ENCODE results near the gene MTCL1. TPM values are rescaled to one million over a fixed set of nuclear protein-coding genes. Genes with fewer than 3 reads are reported as not detected.

The MTCL1 gene
- total and polyA plus RNA-seq, 3 experiments from 2014 or later: 1.0 to 1.1 TPM; not detected in 1

DNA sequence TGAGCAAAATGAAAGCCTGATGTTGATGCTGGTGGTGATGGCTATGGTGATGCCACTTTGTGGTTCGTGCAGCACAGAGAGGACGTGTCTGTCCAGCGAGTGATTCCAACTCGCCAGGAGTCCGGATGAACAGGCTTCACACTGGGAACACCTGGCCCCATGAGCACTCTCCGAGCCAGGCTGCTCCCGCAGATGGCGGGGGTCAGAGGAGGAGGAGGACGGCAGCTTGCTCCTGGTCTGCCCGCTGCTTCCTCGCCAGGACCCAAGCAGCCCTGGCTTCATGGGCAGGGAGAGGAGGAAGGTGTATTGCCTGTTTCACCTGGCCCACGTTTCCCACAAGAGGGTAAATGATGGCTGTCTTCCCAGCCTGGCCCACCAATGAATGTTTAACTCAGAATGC, 121.6 kb downstream of the MTCL1 start:
- H3K4me1 Mint-ChIP-seq: no peaks in the 10 kb centered on the region

DNA sequence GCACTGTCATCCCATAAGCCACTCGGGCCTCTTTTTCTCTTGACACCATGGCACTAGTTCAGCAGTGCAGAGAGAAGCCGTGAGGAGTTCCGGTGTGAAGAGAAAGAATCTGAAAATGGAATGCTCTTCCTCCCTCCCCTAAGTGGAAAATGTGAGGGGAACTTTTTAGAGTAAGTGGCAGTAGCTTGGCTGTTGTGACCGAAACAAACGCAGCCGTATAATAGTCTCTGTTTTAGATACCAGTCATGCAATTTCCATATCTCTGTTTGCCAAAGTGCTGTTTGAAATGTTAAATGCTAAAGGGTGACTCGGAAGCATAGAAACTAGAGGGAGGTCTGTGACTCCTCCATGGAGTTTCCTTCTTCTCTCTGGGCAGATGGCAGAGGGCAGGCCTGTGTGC, 122.9 kb downstream of the MTCL1 start:
- Mint-ChIP-seq H3K4me3 (no peak overlapping the region), H3K27me3 (peaks cover 8 to 15% of the 10 kb centered on the region in 2 donors)

More for the DNA sequence above, 121.6 kb downstream of the MTCL1 start:
- Histone ChIP-seq H3K4me1 (ENCODE audit: insufficient read depth, low read length) (no peaks in the 10 kb centered on the region), H3K36me3 (ENCODE audit: insufficient read depth, low read length) (no peaks in the 10 kb centered on the region), H3K27me3 (ENCODE audit: insufficient read depth, low read length, poor library complexity, severe bottlenecking) (no peaks in the 10 kb centered on the region), H3K4me3 (ENCODE audit: low read length) (no peak overlapping the region), H3K27ac (ENCODE audit: low read depth, low read length) (no peak overlapping the region), H3K9me3 (ENCODE audit: low read length) (no peaks in the 10 kb centered on the region)
- POLR2A ChIA-PET: no interaction called here
- Mint-ChIP-seq H3K27ac (no peak overlapping the region), H3K27me3 (peaks cover 7 to 16% of the 10 kb centered on the region in 2 donors), H3K36me3 (no peaks in the 10 kb centered on the region), H3K9me3 (no peaks in the 10 kb centered on the region), H3K4me3 (no peak overlapping the region)
- CTCF ChIA-PET: no interaction called here
- no peak for DNase-seq

DNA sequence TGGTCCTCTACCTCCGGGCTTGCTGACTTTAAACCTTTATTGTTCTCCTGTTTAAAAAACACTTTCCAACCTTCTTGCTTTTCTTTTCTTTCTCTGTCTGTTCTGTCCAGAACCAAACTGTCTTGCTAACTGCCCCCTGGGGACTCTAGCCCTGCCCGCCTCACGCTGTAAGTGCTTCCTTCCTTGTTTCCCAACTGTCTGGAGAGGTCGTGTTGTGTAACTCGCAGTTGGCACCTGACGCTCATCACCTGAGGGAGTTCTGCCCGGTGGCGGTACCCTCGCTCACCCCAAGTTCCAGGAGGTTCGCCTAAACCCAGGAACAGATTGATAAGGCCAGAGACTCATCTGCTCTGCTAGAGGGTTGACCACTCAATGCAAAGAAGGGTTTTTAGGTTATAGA, 123.4 kb downstream of the MTCL1 start:
- no peak overlapping the region for H3K4me3 Mint-ChIP-seq

More for the DNA sequence above, 122.9 kb downstream of the MTCL1 start:
- Histone ChIP-seq H3K4me3 (ENCODE audit: low read length) (no peak overlapping the region), H3K27me3 (ENCODE audit: insufficient read depth, low read length, poor library complexity, severe bottlenecking) (no peaks in the 10 kb centered on the region), H3K36me3 (ENCODE audit: insufficient read depth, low read length) (no peaks in the 10 kb centered on the region), H3K27ac (ENCODE audit: low read depth, low read length) (no peak overlapping the region), H3K9me3 (ENCODE audit: low read length) (no peaks in the 10 kb centered on the region), H3K4me1 (ENCODE audit: insufficient read depth, low read length) (no peaks in the 10 kb centered on the region)
- POLR2A ChIA-PET: no interaction called here
- no peaks in the 10 kb centered on the region for H3K9me3 Mint-ChIP-seq
- DNase-seq: no peak
- CTCF ChIA-PET: no interaction called here
- H3K4me1 Mint-ChIP-seq: no peaks in the 10 kb centered on the region
- H3K36me3 Mint-ChIP-seq: peaks cover 0 to under 1% (median 0%) of the 10 kb centered on the region in 3 donors
- H3K27ac Mint-ChIP-seq: no peak overlapping the region

DNA sequence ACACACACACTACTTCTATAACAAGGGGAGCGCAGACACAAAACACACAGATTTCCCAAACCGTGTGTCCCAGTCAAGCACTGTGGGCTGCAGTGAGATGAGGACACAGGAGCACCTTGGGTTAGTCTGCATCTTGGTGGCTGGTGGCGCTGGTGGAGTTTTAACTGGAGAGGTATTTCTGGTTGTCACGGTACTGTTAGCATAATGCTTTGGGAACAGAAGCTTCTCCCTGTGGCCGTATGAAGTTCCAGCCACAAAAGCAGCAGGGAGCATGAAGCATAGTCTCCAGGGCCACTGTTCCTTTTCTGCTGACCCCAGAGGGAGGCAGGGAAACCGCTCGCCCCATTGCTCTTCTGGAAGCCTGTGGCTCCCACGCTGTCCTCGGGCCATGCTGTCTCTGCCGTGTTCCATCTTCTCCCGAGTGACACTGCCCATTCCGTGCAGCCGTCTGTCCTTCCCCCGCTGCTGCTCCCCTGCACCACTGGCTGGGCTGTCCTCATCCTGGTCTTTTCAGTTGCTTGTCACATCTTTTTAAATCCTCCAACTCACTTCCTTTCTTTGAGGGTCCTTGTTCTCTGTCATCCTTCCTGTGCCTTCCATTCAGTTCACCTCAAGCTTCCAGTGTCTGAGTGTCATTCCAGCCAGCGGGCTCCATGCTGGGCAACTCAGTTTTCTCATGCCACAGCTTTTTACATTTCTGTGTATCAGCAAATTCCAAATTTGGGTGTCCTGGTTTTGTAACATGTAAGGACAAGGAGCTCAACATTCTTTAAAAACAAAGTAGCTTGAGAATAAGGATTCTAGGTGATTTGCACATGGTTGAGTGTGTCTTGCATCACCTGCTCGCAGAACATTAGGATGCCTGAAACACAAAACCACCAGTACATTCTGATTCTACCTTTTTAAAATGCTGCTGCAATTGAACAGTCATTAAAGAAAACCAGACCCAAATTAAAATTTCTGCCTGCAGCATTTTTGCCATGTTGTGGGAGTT, 125.0 kb downstream of the MTCL1 start:
- H3K27ac ChIP-seq (ENCODE audit: low read depth, low read length): no peak overlapping the region
- no peaks in the 10 kb centered on the region for H3K36me3 ChIP-seq (ENCODE audit: insufficient read depth, low read length)
- POLR2A ChIA-PET: no interaction called here
- DNase-seq: no peak
- no peaks in the 10 kb centered on the region for H3K9me3 Mint-ChIP-seq
- H3K9me3 ChIP-seq (ENCODE audit: low read length): no peaks in the 10 kb centered on the region
- H3K27ac Mint-ChIP-seq: peak overlapping the region in 1 of 8 donors; percentile 0
- CTCF ChIA-PET: no interaction called here
- H3K4me1 Mint-ChIP-seq: no peaks in the 10 kb centered on the region
- peaks cover 14 to 20% of the 10 kb centered on the region in 2 donors for H3K27me3 Mint-ChIP-seq
- H3K4me3 ChIP-seq (ENCODE audit: low read length): no peak overlapping the region
- H3K36me3 Mint-ChIP-seq: peaks cover 0 to 6% (median 0%) of the 10 kb centered on the region in 3 donors
- no peak overlapping the region for H3K4me3 Mint-ChIP-seq
- no peaks in the 10 kb centered on the region for H3K27me3 ChIP-seq (ENCODE audit: insufficient read depth, low read length, poor library complexity, severe bottlenecking)
- no peaks in the 10 kb centered on the region for H3K4me1 ChIP-seq (ENCODE audit: insufficient read depth, low read length)

More for the DNA sequence above, 123.4 kb downstream of the MTCL1 start:
- no peak for DNase-seq
- H3K4me1 ChIP-seq (ENCODE audit: insufficient read depth, low read length): no peaks in the 10 kb centered on the region
- no peak overlapping the region for H3K4me3 ChIP-seq (ENCODE audit: low read length)
- H3K9me3 Mint-ChIP-seq: no peaks in the 10 kb centered on the region
- no peaks in the 10 kb centered on the region for H3K4me1 Mint-ChIP-seq
- peaks cover 0 to 6% (median 0%) of the 10 kb centered on the region in 3 donors for H3K36me3 Mint-ChIP-seq
- no peaks in the 10 kb centered on the region for H3K36me3 ChIP-seq (ENCODE audit: insufficient read depth, low read length)
- peaks cover 13 to 15% of the 10 kb centered on the region in 2 donors for H3K27me3 Mint-ChIP-seq
- H3K27ac ChIP-seq (ENCODE audit: low read depth, low read length): no peak overlapping the region
- POLR2A ChIA-PET: no interaction called here
- no peaks in the 10 kb centered on the region for H3K9me3 ChIP-seq (ENCODE audit: low read length)
- CTCF ChIA-PET: no interaction called here
- no peaks in the 10 kb centered on the region for H3K27me3 ChIP-seq (ENCODE audit: insufficient read depth, low read length, poor library complexity, severe bottlenecking)
- no peak overlapping the region for H3K27ac Mint-ChIP-seq

DNA sequence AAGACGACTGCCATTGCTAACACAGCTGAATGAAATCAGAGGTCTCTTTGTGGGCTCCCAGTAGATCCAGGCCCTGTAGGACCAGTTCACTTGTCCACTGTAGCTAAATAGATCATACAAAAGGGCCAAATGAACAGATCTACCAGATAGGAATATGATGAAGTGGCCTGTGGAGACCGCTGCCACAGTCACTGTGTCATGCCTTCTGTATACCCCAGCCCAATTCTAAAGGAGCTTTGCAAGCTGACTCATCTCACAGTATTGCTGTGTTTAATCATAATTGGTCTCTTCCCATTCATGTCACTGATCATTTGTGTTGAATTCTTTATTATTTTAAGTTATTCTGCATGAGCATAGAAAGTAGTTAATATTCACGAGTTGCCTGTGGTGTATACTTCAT, 125.8 kb downstream of the MTCL1 start:
- H3K9me3 ChIP-seq (ENCODE audit: low read length): no peaks in the 10 kb centered on the region
- no peaks in the 10 kb centered on the region for H3K4me1 ChIP-seq (ENCODE audit: insufficient read depth, low read length)
- H3K4me3 Mint-ChIP-seq: no peak overlapping the region
- DNase-seq: no peak
- H3K36me3 ChIP-seq (ENCODE audit: insufficient read depth, low read length): no peaks in the 10 kb centered on the region
- H3K9me3 Mint-ChIP-seq: no peaks in the 10 kb centered on the region
- ChIA-PET CTCF (no interaction called here), POLR2A (no interaction called here)
- H3K36me3 Mint-ChIP-seq: peaks cover 0 to 6% (median 0%) of the 10 kb centered on the region in 3 donors
- H3K27ac Mint-ChIP-seq: no peak overlapping the region
- peaks cover 14 to 20% of the 10 kb centered on the region in 2 donors for H3K27me3 Mint-ChIP-seq
- H3K27me3 ChIP-seq (ENCODE audit: insufficient read depth, low read length, poor library complexity, severe bottlenecking): no peaks in the 10 kb centered on the region
- no peaks in the 10 kb centered on the region for H3K4me1 Mint-ChIP-seq
- no peak overlapping the region for H3K4me3 ChIP-seq (ENCODE audit: low read length)
- H3K27ac ChIP-seq (ENCODE audit: low read depth, low read length): no peak overlapping the region

DNA sequence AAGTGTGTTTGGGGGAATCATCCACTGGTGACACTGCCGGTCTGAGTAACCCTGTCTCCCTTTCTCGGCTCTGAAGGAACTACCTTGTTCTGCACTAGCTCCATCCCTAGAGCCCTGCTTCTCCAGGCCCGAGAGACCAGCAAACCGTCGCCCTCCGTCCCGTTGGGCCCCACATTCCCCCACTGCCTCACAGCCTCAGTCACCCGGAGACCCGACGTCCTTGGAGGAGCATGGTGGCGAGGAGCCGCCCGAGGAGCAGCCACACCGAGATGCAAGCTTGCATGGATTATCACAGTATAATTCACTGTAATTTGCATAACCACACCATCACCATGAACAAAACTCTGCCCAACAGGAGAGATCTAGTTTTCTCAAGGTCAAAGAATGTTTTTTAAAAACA, 126.2 kb downstream of the MTCL1 start:
- POLR2A ChIA-PET: no interaction called here
- CTCF ChIA-PET: no interaction called here
- H3K27me3 Mint-ChIP-seq: peaks cover 14 to 18% of the 10 kb centered on the region in 2 donors
- H3K36me3 ChIP-seq (ENCODE audit: insufficient read depth, low read length): no peaks in the 10 kb centered on the region
- H3K27ac Mint-ChIP-seq: no peak overlapping the region
- no peaks in the 10 kb centered on the region for H3K9me3 Mint-ChIP-seq
- DNase-seq: no peak
- no peaks in the 10 kb centered on the region for H3K9me3 ChIP-seq (ENCODE audit: low read length)
- H3K27ac ChIP-seq (ENCODE audit: low read depth, low read length): no peak overlapping the region
- no peak overlapping the region for H3K4me3 Mint-ChIP-seq
- H3K4me1 ChIP-seq (ENCODE audit: insufficient read depth, low read length): no peaks in the 10 kb centered on the region
- no peak overlapping the region for H3K4me3 ChIP-seq (ENCODE audit: low read length)
- H3K36me3 Mint-ChIP-seq: peaks cover 0 to 6% (median 0%) of the 10 kb centered on the region in 3 donors
- H3K4me1 Mint-ChIP-seq: no peaks in the 10 kb centered on the region
- no peaks in the 10 kb centered on the region for H3K27me3 ChIP-seq (ENCODE audit: insufficient read depth, low read length, poor library complexity, severe bottlenecking)

DNA sequence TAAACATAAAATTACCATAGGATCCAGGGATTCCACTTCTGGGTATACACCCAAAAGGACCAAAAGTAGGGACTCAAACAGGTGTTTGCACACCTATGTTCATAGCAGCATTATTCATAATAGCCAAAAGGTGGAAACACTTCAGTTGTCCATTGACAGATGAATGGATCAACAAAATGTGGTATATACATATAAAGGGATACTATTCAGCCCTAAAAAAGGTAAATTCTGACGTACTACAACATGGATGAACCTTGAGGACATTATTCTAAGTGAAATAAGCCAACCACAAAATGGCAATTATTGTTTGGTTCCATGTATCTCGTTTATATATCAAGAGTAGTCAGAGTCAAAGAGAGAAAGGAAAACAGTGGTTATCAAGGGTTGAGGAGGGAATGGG, 128.1 kb downstream of the MTCL1 start:
- H3K4me3 ChIP-seq (ENCODE audit: low read length): no peak overlapping the region
- no peaks in the 10 kb centered on the region for H3K4me1 ChIP-seq (ENCODE audit: insufficient read depth, low read length)
- Mint-ChIP-seq H3K4me3 (no peak overlapping the region), H3K27ac (no peak overlapping the region), H3K36me3 (peaks cover 0 to 14% (median 0%) of the 10 kb centered on the region in 3 donors), H3K9me3 (peaks cover 0 to 2% (median 0%) of the 10 kb centered on the region in 5 donors), H3K4me1 (no peaks in the 10 kb centered on the region), H3K27me3 (peaks cover 15 to 18% of the 10 kb centered on the region in 2 donors)
- no peaks in the 10 kb centered on the region for H3K27me3 ChIP-seq (ENCODE audit: insufficient read depth, low read length, poor library complexity, severe bottlenecking)
- H3K27ac ChIP-seq (ENCODE audit: low read depth, low read length): no peak overlapping the region
- POLR2A ChIA-PET: no interaction called here
- H3K36me3 ChIP-seq (ENCODE audit: insufficient read depth, low read length): no peaks in the 10 kb centered on the region
- CTCF ChIA-PET: no interaction called here
- no peaks in the 10 kb centered on the region for H3K9me3 ChIP-seq (ENCODE audit: low read length)
- DNase-seq: no peak

DNA sequence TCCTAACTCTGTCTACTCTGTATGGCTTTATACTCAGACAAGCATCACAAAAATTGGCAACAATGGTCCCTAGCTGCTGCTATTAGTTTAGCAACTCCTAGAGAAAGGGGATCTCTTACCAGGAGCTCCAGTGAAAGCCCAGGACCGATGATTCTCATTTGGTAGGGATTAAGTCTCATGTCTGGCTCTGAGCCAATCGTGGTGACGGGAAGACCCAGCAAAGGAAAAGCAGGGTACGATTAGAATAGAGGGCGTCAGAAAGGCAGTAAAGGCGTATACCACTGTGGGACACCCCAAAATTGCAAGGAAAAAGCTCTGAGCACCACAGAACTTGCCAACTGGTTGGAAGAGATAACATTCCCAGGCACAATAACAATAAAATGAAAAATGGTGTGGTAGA, 129.5 kb downstream of the MTCL1 start:
- no peaks in the 10 kb centered on the region for H3K9me3 ChIP-seq (ENCODE audit: low read length)

More for the DNA sequence above, 129.5 kb downstream of the MTCL1 start:
- Mint-ChIP-seq H3K9me3 (peaks cover 0 to 2% (median 0%) of the 10 kb centered on the region in 5 donors), H3K27me3 (peaks cover 19 to 24% of the 10 kb centered on the region in 2 donors), H3K36me3 (peaks cover 0 to 14% (median 0%) of the 10 kb centered on the region in 3 donors), H3K4me1 (no peaks in the 10 kb centered on the region), H3K27ac (no peak overlapping the region), H3K4me3 (no peak overlapping the region)
- no peak overlapping the region for H3K27ac ChIP-seq (ENCODE audit: low read depth, low read length)
- no peak overlapping the region for H3K4me3 ChIP-seq (ENCODE audit: low read length)
- ChIA-PET CTCF (no interaction called here), POLR2A (no interaction called here)
- H3K36me3 ChIP-seq (ENCODE audit: insufficient read depth, low read length): no peaks in the 10 kb centered on the region
- H3K4me1 ChIP-seq (ENCODE audit: insufficient read depth, low read length): no peaks in the 10 kb centered on the region
- no peak for DNase-seq
- no peaks in the 10 kb centered on the region for H3K27me3 ChIP-seq (ENCODE audit: insufficient read depth, low read length, poor library complexity, severe bottlenecking)
